HG02763 (cell line): Measurements from ENCODE around the gene NLRC5.
"Not testable (repeated sequence)": the region's sequence is repeated elsewhere in the genome, so short reads cannot be mapped to it uniquely, and the experiment has no call there.

Experiments
- ATAC-seq: cut with Tn5 transposase; IDR thresholded peaks from one replicate; pipeline ENCODE4 v1.9.1; 2021; ENCODE audit warnings: mild to moderate bottlenecking, moderate library complexity; ENCODE audit not compliant: unreplicated experiment

The NLRC5 gene

GRCh38 chr16:56961851-56962281 lies 27.5 kb upstream of the NLRC5 start, which contains the start of gene CETP:
Gene CETP, plus strand, starts transcription at chr16:56961950. Its CDS starts 30 bp downstream, at chr16:56961980.
- ATAC-seq, result no peak

- ATAC-seq, result peak; percentile 77
Observed at GRCh38 chr16:56964243-56965148, 24.9 kb upstream of the NLRC5 start.

- ATAC-seq, result no peak
Observed at GRCh38 chr16:56965149-56966092, 23.9 kb upstream of the NLRC5 start.

- ATAC-seq, result no peak
Observed at GRCh38 chr16:56966093-56966475, 23.3 kb upstream of the NLRC5 start.

GRCh38 chr16:56967733-56968132 lies 21.6 kb upstream of the NLRC5 start:
- no peak for ATAC-seq

- ATAC-seq, result no peak
Observed at GRCh38 chr16:56969769-56970168, 19.6 kb upstream of the NLRC5 start.

- peak; percentile 67 for ATAC-seq
Observed at GRCh38 chr16:56970934-56971767, 18.2 kb upstream of the NLRC5 start.

GRCh38 chr16:56971768-56972043 lies 17.7 kb upstream of the NLRC5 start:
- no peak for ATAC-seq

GRCh38 chr16:56972403-56973293 lies 16.7 kb upstream of the NLRC5 start:
- ATAC-seq, result no peak

GRCh38 chr16:56973294-56973689 lies 16.1 kb upstream of the NLRC5 start:
- ATAC-seq, result no peak

- not testable (repeated sequence) for ATAC-seq
Observed at GRCh38 chr16:56973899-56974298, 15.5 kb upstream of the NLRC5 start.

GRCh38 chr16:56974549-56975300 lies 14.6 kb upstream of the NLRC5 start:
- ATAC-seq, result no peak

- no peak for ATAC-seq
Observed at GRCh38 chr16:56975714-56976113, 13.6 kb upstream of the NLRC5 start.

- no peak for ATAC-seq
Observed at GRCh38 chr16:56977216-56977615, 12.1 kb upstream of the NLRC5 start.

- ATAC-seq, result no peak
Observed at GRCh38 chr16:56977823-56978430, 11.4 kb upstream of the NLRC5 start.

- no peak for ATAC-seq
Observed at GRCh38 chr16:56980201-56980535, 9.2 kb upstream of the NLRC5 start.

GRCh38 chr16:56980792-56981724 lies 8.3 kb upstream of the NLRC5 start:
- ATAC-seq, result no peak
